SU-DHL-6 (cell line): Measurements from ENCODE around the gene EVI5.
"Not testable (repeated sequence)": the region's sequence is repeated elsewhere in the genome, so short reads cannot be mapped to it uniquely, and the experiment has no call there.

Experiments used
- H2AFZ ChIP-seq: fragments of 200-600 bp; sonication (generic); 2 replicates; pipeline ENCODE4 v1.6.1; 2014; ENCODE audit warnings: low read depth, mild to moderate bottlenecking, moderate library complexity, mixed read lengths, antibody characterized with exemption, low read length; ENCODE audit not compliant: severe bottlenecking
- H3F3A ChIP-seq: fragments of 200-600 bp; shearing (Covaris generic); 2 replicates; pipeline ENCODE4 v1.6.0; 2016; ENCODE audit warnings: antibody characterized with exemption, mild to moderate bottlenecking; ENCODE audit not compliant: insufficient read depth
- H3K27ac ChIP-seq: fragments of 200-600 bp; sonication (generic); 2 replicates; pipeline ENCODE4 v1.5.1; 2016; ENCODE audit warnings: low read depth, mild to moderate bottlenecking, low read length, moderate library complexity, mixed read lengths
- H3K27me3 ChIP-seq: fragments of 200-600 bp; sonication (generic), shearing (Covaris generic); 2 replicates; pipeline ENCODE4 v1.6.0; 2014; ENCODE audit warnings: mild to moderate bottlenecking, low read length
- H3K36me3 ChIP-seq: fragments of 200-600 bp; sonication (generic); 2 replicates; pipeline ENCODE4 v1.6.1; 2014; ENCODE audit warnings: mild to moderate bottlenecking, low read length, mixed read lengths
- H3K4me2 ChIP-seq: fragments of 300-600, 200-600 bp; shearing (Covaris generic), sonication (generic); 2 replicates; pipeline ENCODE4 v1.6.0; 2014; ENCODE audit warnings: low read length, low read depth, mild to moderate bottlenecking; ENCODE audit not compliant: poor library complexity, severe bottlenecking
- H3K4me3 ChIP-seq: fragments of 200-600 bp; sonication (generic); 2 replicates; pipeline ENCODE4 v1.5.1; 2014; ENCODE audit warnings: antibody characterized with exemption, low read length, mild to moderate bottlenecking, mixed read lengths; ENCODE audit not compliant: insufficient read depth, poor library complexity, severe bottlenecking
- H3K79me2 ChIP-seq: fragments of 200-600 bp; sonication (generic); 2 replicates; pipeline ENCODE4 v1.6.1; 2014; ENCODE audit warnings: mild to moderate bottlenecking, low read length, moderate library complexity; ENCODE audit not compliant: insufficient read depth
- H3K9ac ChIP-seq: fragments of 200-600 bp; sonication (generic); 2 replicates; pipeline ENCODE4 v1.7.0; 2014; ENCODE audit warnings: mild to moderate bottlenecking, low read length
- H3K9me2 ChIP-seq: fragments of 200-600 bp; sonication (generic); replicated peaks from 2 replicates; pipeline ENCODE4 v1.6.1; 2014; ENCODE audit warnings: low read length; ENCODE audit not compliant: insufficient read depth
- H3K9me3 ChIP-seq: fragments of 200-600 bp; sonication (generic); 2 replicates; pipeline ENCODE4 v1.6.1; 2014; ENCODE audit warnings: low read length, mixed read lengths; ENCODE audit not compliant: insufficient read depth
- H4K20me1 ChIP-seq: fragments of 200-600 bp; sonication (generic); 2 replicates; pipeline ENCODE4 v1.6.1; 2014; ENCODE audit warnings: low read depth, mild to moderate bottlenecking, antibody characterized with exemption, low read length, moderate library complexity, mixed read lengths
- CTCF ChIP-seq: fragments of 200-600 bp; sonication (generic); IDR thresholded peaks from one replicate; pipeline ENCODE4 v1.5.1; 2017; ENCODE audit warnings: antibody characterized with exemption, mild to moderate bottlenecking, low read length, moderate library complexity; ENCODE audit not compliant: insufficient read depth, poor library complexity, severe bottlenecking
- EZH2phosphoT487 ChIP-seq: fragments of 200-600 bp; sonication (generic), shearing (Covaris generic); conservative IDR thresholded peaks from 2 replicates; pipeline ENCODE4 v1.6.1; 2018; ENCODE audit warnings: mild to moderate bottlenecking, antibody characterized with exemption, low read length, moderate library complexity, mixed read lengths

EVI5 gene

GRCh38 chr1:92599184-92599583, 185.7 kb downstream of the EVI5 start:
- Histone ChIP-seq H3K9ac (no peak overlapping the region), H3K9me3 (no peaks in the 10 kb centered on the region), H3K27me3 (no peaks in the 10 kb centered on the region), H3K9me2 (no peaks in the 10 kb centered on the region), H4K20me1 (no peaks in the 10 kb centered on the region), H3K36me3 (no peaks in the 10 kb centered on the region), H3K79me2 (no peaks in the 10 kb centered on the region), H3K4me2 (no peak overlapping the region), H3K27ac (no peak overlapping the region), H2AFZ (no peak overlapping the region), H3K4me3 (no peak overlapping the region), H3F3A (0 out of 2 replicates have a peak, but pooled peaks cover 4% of the 10 kb centered on the region)
- TF ChIP-seq CTCF (no peak), EZH2phosphoT487 (no peak)

- H2AFZ ChIP-seq, H3K9ac ChIP-seq, H3K9me3 ChIP-seq, H4K20me1 ChIP-seq, H3K79me2 ChIP-seq, H3F3A ChIP-seq, H3K36me3 ChIP-seq, H3K4me2 ChIP-seq, H3K27ac ChIP-seq, H3K27me3 ChIP-seq, H3K4me3 ChIP-seq, H3K9me2 ChIP-seq: not testable (repeated sequence)
These were observed 195.5 kb downstream of the EVI5 start for GRCh38 chr1:92589361-92589760.

GRCh38 chr1:92587445-92587844, 197.5 kb downstream of the EVI5 start:
- Histone ChIP-seq H3K36me3 (no peaks in the 10 kb centered on the region), H3K4me3 (no peak overlapping the region), H4K20me1 (no peaks in the 10 kb centered on the region), H3K27me3 (no peaks in the 10 kb centered on the region), H3K9ac (no peak overlapping the region), H3K79me2 (no peaks in the 10 kb centered on the region), H3K9me3 (no peaks in the 10 kb centered on the region), H2AFZ (no peak overlapping the region), H3K4me2 (no peak overlapping the region), H3K27ac (no peak overlapping the region), H3F3A (no peaks in the 10 kb centered on the region), H3K9me2 (no peaks in the 10 kb centered on the region)
- TF ChIP-seq EZH2phosphoT487 (no peak), CTCF (no peak)

- H2AFZ ChIP-seq, result no peak overlapping the region
- H3K36me3 ChIP-seq, result no peaks in the 10 kb centered on the region
- no peak overlapping the region for H3K9ac ChIP-seq
- no peak overlapping the region for H3K4me2 ChIP-seq
- no peaks in the 10 kb centered on the region for H3K79me2 ChIP-seq
- H3K9me3 ChIP-seq, result no peaks in the 10 kb centered on the region
- no peaks in the 10 kb centered on the region for H4K20me1 ChIP-seq
- H3K27me3 ChIP-seq, result no peaks in the 10 kb centered on the region
- no peaks in the 10 kb centered on the region for H3F3A ChIP-seq
- TF ChIP-seq EZH2phosphoT487 (no peak), CTCF (no peak)
- no peak overlapping the region for H3K27ac ChIP-seq
- no peak overlapping the region for H3K4me3 ChIP-seq
- no peaks in the 10 kb centered on the region for H3K9me2 ChIP-seq
These were observed 199.1 kb downstream of the EVI5 start for GRCh38 chr1:92585831-92586230.

GRCh38 chr1:92584810-92585209, 200.1 kb downstream of the EVI5 start:
- not testable (repeated sequence) for H4K20me1 ChIP-seq, H3K79me2 ChIP-seq, H3K9me3 ChIP-seq, H3K27me3 ChIP-seq, H3K4me2 ChIP-seq, H3K9me2 ChIP-seq, H3K9ac ChIP-seq, H3K27ac ChIP-seq, H3K36me3 ChIP-seq, H3K4me3 ChIP-seq, H2AFZ ChIP-seq, H3F3A ChIP-seq
